SIG-M5 (cell line): ENCODE data around the gene APOBEC3B.
"Not testable (repeated sequence)": the region's sequence is repeated elsewhere in the genome, so short reads cannot be mapped to it uniquely, and the experiment has no call there.

ENCODE experiments used
- DNase-seq: peaks from one replicate; lab custom pipeline; 2025; lab: John Stamatoyannopoulos, UW

Gene APOBEC3B

GRCh38 chr22:38951734-38952133 is 30.4 kb upstream of the APOBEC3B start:
- no peak for DNase-seq

GRCh38 chr22:38952281-38952993 is 29.7 kb upstream of the APOBEC3B start:
- no peak for DNase-seq

GRCh38 chr22:38953091-38953490 is 29.1 kb upstream of the APOBEC3B start:
- DNase-seq, result no peak

GRCh38 chr22:38953577-38954413 is 28.4 kb upstream of the APOBEC3B start:
- DNase-seq, result peak; percentile 11

GRCh38 chr22:38954414-38955043 is 27.6 kb upstream of the APOBEC3B start:
- DNase-seq, result no peak

GRCh38 chr22:38955250-38955905 is 26.8 kb upstream of the APOBEC3B start:
- no peak for DNase-seq

GRCh38 chr22:38955926-38956325 is 26.2 kb upstream of the APOBEC3B start:
- DNase-seq, result no peak

- no peak for DNase-seq
Observed at GRCh38 chr22:38956551-38956950, 25.6 kb upstream of the APOBEC3B start.

- DNase-seq, result no peak
Observed at GRCh38 chr22:38957046-38957770, 24.9 kb upstream of the APOBEC3B start, which contains the start of gene APOBEC3A. APOBEC3A (plus strand) TSS chr22:38957609; CDS start chr22:38957692, 83 bp downstream.

GRCh38 chr22:38957808-38958650 is 24.1 kb upstream of the APOBEC3B start:
- DNase-seq, result no peak

GRCh38 chr22:38958651-38958943 is 23.6 kb upstream of the APOBEC3B start:
- not testable (repeated sequence) for DNase-seq

- no peak for DNase-seq
Observed at GRCh38 chr22:38959590-38959989, 22.6 kb upstream of the APOBEC3B start.

GRCh38 chr22:38960673-38961072 is 21.5 kb upstream of the APOBEC3B start:
- DNase-seq, result not testable (repeated sequence)

- DNase-seq, result not testable (repeated sequence)
Observed at GRCh38 chr22:38963291-38963738, 18.8 kb upstream of the APOBEC3B start.

- DNase-seq, result no peak
Observed at GRCh38 chr22:38963872-38964271, 18.3 kb upstream of the APOBEC3B start.

GRCh38 chr22:38964306-38964705 is 17.8 kb upstream of the APOBEC3B start:
- no peak for DNase-seq

- no peak for DNase-seq
Observed at GRCh38 chr22:38964989-38965388, 17.2 kb upstream of the APOBEC3B start.

- DNase-seq, result no peak
Observed at GRCh38 chr22:38965614-38966379, 16.4 kb upstream of the APOBEC3B start.

GRCh38 chr22:38966380-38966702 is 15.8 kb upstream of the APOBEC3B start:
- no peak for DNase-seq

GRCh38 chr22:38966942-38967341 is 15.2 kb upstream of the APOBEC3B start:
- no peak for DNase-seq
